Endothelial cell of umbilical vein (primary cell): Measurements from ENCODE around the gene CPNE8. TPM values are rescaled to one million over a fixed set of nuclear protein-coding genes. Genes with fewer than 3 reads are reported as not detected.

ENCODE experiments used
- BruUV-seq: library from RNA; stranded (reverse); fragments of 400-500 nt; replicated peaks from 2 replicates; lab custom pipeline; 2021; lab: Mats Ljungman, UMichigan
- CTCF ChIA-PET: fragments of 300-600, 350-600 bp; sonication (Branson Sonifier 250); formaldehyde crosslinking; loops from one replicate; lab custom pipeline; 2021; ENCODE audit warnings: antibody characterized with exemption, inconsistent platforms; lab: Charles Lee
- POLR2A ChIA-PET: fragments of 300-600, 350-600 bp; sonication (Branson Sonifier 250); formaldehyde crosslinking; loops from one replicate; lab custom pipeline; 2021; ENCODE audit warnings: antibody characterized with exemption, inconsistent platforms; lab: Charles Lee
- DNase-seq: peaks from one replicate; pipeline ENCODE4 v3.0.0-alpha.2; 2011; ENCODE audit warnings: low read depth, low spot score
- FAIRE-seq: peaks from 2 replicates; lab custom pipeline; 2011; peaks lifted over from hg19 to GRCh38; lab: Jason Lieb, UNC
- H2AFZ ChIP-seq: 2 replicates; pipeline ENCODE4 v1.6.0; 2012; ENCODE audit warnings: low read depth, low read length, control low read depth, inconsistent platforms
- H3K27ac ChIP-seq: 2 replicates; pipeline ENCODE4 v1.5.1; 2011; ENCODE audit warnings: low read depth, mild to moderate bottlenecking, control low read depth, low read length, moderate library complexity; ENCODE audit not compliant: insufficient read depth
- H3K27me3 ChIP-seq, 2 experiments: 2 replicates each; pipeline versions ENCODE4 v1.6.0 to v1.6.1; 2011; ENCODE audit warnings: low read length in 2 of 2, mixed read lengths in 1 of 2; ENCODE audit not compliant: control insufficient read depth in 2 of 2, insufficient read depth in 2 of 2
- H3K36me3 ChIP-seq, 2 experiments: 2 replicates in 1 of 2; 3 replicates in 1 of 2; pipeline ENCODE4 v1.5.1; 2011; ENCODE audit warnings: low read length in 2 of 2, mild to moderate bottlenecking in 1 of 2, moderate library complexity in 1 of 2; ENCODE audit not compliant: control insufficient read depth in 2 of 2, insufficient read depth in 2 of 2; ENCODE audit errors: extremely low read depth in 1 of 2
- H3K4me1 ChIP-seq: 3 replicates; pipeline ENCODE4 v1.5.1; 2011; ENCODE audit warnings: mild to moderate bottlenecking, low read length; ENCODE audit not compliant: control insufficient read depth, insufficient read depth; ENCODE audit errors: extremely low read depth
- H3K4me2 ChIP-seq: 2 replicates; pipeline ENCODE4 v1.6.1; 2011; ENCODE audit warnings: low read length, control low read depth, mixed read lengths; ENCODE audit not compliant: insufficient read depth
- H3K4me3 ChIP-seq, 3 experiments: fragments of 200-600 bp in 1 of 3; sonication (generic), shearing (Covaris generic) in 1 of 3; replicated peaks in 1 of 3; 2 replicates each; pipeline ENCODE4 v1.5.1; 2011 to 2016; ENCODE audit warnings: control low read depth in 3 of 3, low read length in 3 of 3, mild to moderate bottlenecking in 2 of 3, inconsistent platforms in 1 of 3, low read depth in 1 of 3, moderate library complexity in 1 of 3; ENCODE audit not compliant: insufficient read depth in 1 of 3
- H3K79me2 ChIP-seq: 2 replicates; pipeline ENCODE4 v1.6.0; 2012; ENCODE audit warnings: low read length, inconsistent platforms; ENCODE audit not compliant: control insufficient read depth, insufficient read depth
- H3K9ac ChIP-seq: replicated peaks from 2 replicates; pipeline ENCODE3; 2011; ENCODE audit warnings: low read length, control low read depth; ENCODE audit not compliant: insufficient read depth; ENCODE audit errors: extremely low read depth
- H3K9me1 ChIP-seq: replicated peaks from 3 replicates; pipeline ENCODE4 v1.6.0; 2011; ENCODE audit warnings: mild to moderate bottlenecking, low read length; ENCODE audit not compliant: control insufficient read depth, insufficient read depth; ENCODE audit errors: extremely low read depth
- H3K9me3 ChIP-seq: replicated peaks from 2 replicates; pipeline ENCODE4 v1.5.1; 2012; ENCODE audit warnings: low read length, inconsistent platforms; ENCODE audit not compliant: control insufficient read depth, insufficient read depth
- H4K20me1 ChIP-seq: replicated peaks from 2 replicates; pipeline ENCODE3; 2011; ENCODE audit warnings: mild to moderate bottlenecking, low read length; ENCODE audit not compliant: control insufficient read depth, insufficient read depth; ENCODE audit errors: extremely low read depth
- CTCF ChIP-seq, 2 donors: IDR thresholded peaks; 1 replicate in 1 of 2; 2 replicates in 1 of 2; pipeline ENCODE4 v1.5.1; 2011; ENCODE audit warnings: low read length in 2 of 2, mild to moderate bottlenecking in 2 of 2, moderate library complexity in 2 of 2, control low read depth in 1 of 2, inconsistent platforms in 1 of 2, low read depth in 1 of 2; ENCODE audit not compliant: insufficient read depth in 1 of 2; ENCODE audit errors: extremely low read depth in 1 of 2
- EZH2 ChIP-seq: IDR thresholded peaks from 2 replicates; pipeline ENCODE4 v1.6.1; 2012; ENCODE audit warnings: borderline replicate concordance, low read depth, mild to moderate bottlenecking, moderate library complexity, low read length, inconsistent platforms; ENCODE audit not compliant: severe bottlenecking
- FOS ChIP-seq: IDR thresholded peaks from 2 replicates; pipeline ENCODE4 v1.6.1; 2011; ENCODE audit warnings: mild to moderate bottlenecking, low read length, moderate library complexity, borderline replicate concordance; ENCODE audit not compliant: insufficient read depth
- MAX ChIP-seq: IDR thresholded peaks from 2 replicates; pipeline ENCODE4 v1.6.1; 2011; ENCODE audit not compliant: insufficient read depth, insufficient read length
- POLR2AphosphoS5 ChIP-seq: IDR thresholded peaks from 2 replicates; pipeline ENCODE4 v1.6.1; 2012; ENCODE audit warnings: low read depth, mild to moderate bottlenecking, control low read depth, low read length, moderate library complexity; ENCODE audit not compliant: insufficient read depth
- dilution Hi-C: fragments of 300-500 bp; cut with MboI; formaldehyde crosslinking; loops from one replicate; pipeline ENCODE4 v1.15.0; 2019; ENCODE audit warnings: low sequenced_read_pairs; ENCODE audit not compliant: extremely low pct_ligation_motif_present
- intact Hi-C: fragments of 100-400 bp; cut with micrococcal nuclease; formaldehyde crosslinking; loops from one replicate; pipeline ENCODE4 v1.10.0; 2022
- polyA plus RNA-seq, 4 experiments: library from polyadenylated mRNA; depleted of rRNA in 3 of 4; stranded (reverse) in 3 of 4; unstranded in 1 of 4; fragments of >200 nt; gene quantifications; 2 replicates each; pipeline versions ENCODE4 v1.2.1 to v1.2.3, GENCODE V29; 2011 to 2012; ENCODE audit warnings: missing spikeins in 1 of 4
- total RNA-seq: library from RNA; stranded (reverse); gene quantifications from 2 replicates; pipeline ENCODE4 v1.2.3, GENCODE V29; 2021

CPNE8 gene
- total and polyA plus RNA-seq, 2 donors (not counting 3 experiments of a cell fraction or from before 2014, with no cell fraction given) = 4.4 to 13.7 TPM

- POLR2A ChIA-PET = no interaction called here
Measured at GRCh38 chr12:38646146-38646545, 259.2 kb downstream of the CPNE8 start.

More at GRCh38 chr12:38646146-38646545, 259.2 kb downstream of the CPNE8 start:
- Histone ChIP-seq H3K4me1 (no peaks in the 10 kb centered on the region), H3K4me3 (no peak overlapping the region), H4K20me1 (no peaks in the 10 kb centered on the region), H3K9me1 (no peaks in the 10 kb centered on the region), H3K27me3 (peaks cover 0 to 2% of the 10 kb centered on the region in 2 experiments), H3K4me2 (no peak overlapping the region), H3K9me3 (no peaks in the 10 kb centered on the region), H3K36me3 (no peaks in the 10 kb centered on the region), H3K9ac (no peak overlapping the region), H2AFZ (no peak overlapping the region), H3K79me2 (no peaks in the 10 kb centered on the region), H3K27ac (no peak overlapping the region)
- intact Hi-C loops (no loop called here), dilution Hi-C loops (no loop called here)
- CTCF ChIA-PET = no interaction called here
- no TSS peak for BruUV-seq
- TF ChIP-seq MAX (no peak), FOS (no peak), CTCF (IDR thresholded peaks at IDR 0.05; ENCODE audit: extremely low read depth in 1 of 2, insufficient read depth in 1 of 2, low read depth in 1 of 2, low read length in 2 of 2) (no peak), POLR2AphosphoS5 (no peak), EZH2 (no peak)
- no peak for FAIRE-seq
- no peak for DNase-seq
